ENCODE measurements around the gene SNAPC4.

The SNAPC4 gene

GRCh38 chr9:136372006-136372405 lies 28.0 kb downstream of the SNAPC4 start:
- DNase-seq, result no peak

- DNase-seq, result no peak
These were observed 28.5 kb downstream of the SNAPC4 start for GRCh38 chr9:136371533-136371880.

GRCh38 chr9:136370687-136371532 lies 29.1 kb downstream of the SNAPC4 start:
- DNase-seq, result no peak

DNA sequence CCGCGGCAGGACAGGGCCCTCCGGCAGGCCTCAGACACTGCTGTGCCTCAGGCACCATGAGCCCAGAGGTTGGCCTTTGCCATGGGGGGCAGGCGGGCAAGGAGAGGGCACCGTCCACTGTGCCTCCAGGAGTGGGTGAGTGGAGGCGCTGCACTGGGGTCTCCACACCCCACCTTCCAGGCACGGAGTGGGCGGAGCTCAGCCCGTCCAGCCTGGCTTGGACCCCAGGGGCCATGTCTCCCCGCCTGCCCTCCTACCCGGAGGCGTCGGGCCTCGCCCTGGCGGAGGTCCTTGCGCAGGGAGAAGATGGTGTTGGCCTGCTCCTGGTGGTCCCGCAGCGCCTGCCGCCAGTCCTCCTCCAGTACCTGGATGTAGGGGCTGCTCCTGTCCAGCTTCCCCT lies 29.9 kb downstream of the SNAPC4 start:
- DNase-seq, result no peak

DNA sequence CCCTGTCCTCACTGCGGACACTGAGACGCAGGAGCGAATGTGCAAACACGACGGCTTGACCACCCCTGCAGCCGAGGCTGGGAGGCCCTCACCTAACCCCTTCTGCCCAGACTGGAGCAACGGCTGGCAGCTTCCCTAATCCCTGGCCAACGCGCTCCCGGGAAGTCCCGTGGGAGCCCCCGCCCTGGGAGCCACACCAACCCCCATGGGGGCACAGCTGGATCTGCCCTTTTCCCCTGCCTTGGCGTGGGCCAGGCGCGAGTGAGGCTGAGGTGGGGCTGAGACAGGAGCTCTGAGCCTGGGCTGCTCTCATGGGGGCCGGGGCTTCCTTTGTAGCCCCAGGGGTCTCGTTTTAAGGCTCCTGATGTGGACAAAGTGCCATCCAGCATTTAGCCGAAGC lies 31.8 kb downstream of the SNAPC4 start:
- DNase-seq, result no peak

GRCh38 chr9:136367296-136368145 lies 32.4 kb downstream of the SNAPC4 start:
- DNase-seq, result no peak

GRCh38 chr9:136366826-136367225 lies 33.1 kb downstream of the SNAPC4 start:
- no peak for DNase-seq

- DNase-seq, result no peak
These were observed 34.2 kb downstream of the SNAPC4 start for GRCh38 chr9:136365775-136366222.

- no peak for DNase-seq
These were observed 34.8 kb downstream of the SNAPC4 start for GRCh38 chr9:136364942-136365774.

GRCh38 chr9:136363949-136364748 lies 35.8 kb downstream of the SNAPC4 start:
- no peak for DNase-seq

DNA sequence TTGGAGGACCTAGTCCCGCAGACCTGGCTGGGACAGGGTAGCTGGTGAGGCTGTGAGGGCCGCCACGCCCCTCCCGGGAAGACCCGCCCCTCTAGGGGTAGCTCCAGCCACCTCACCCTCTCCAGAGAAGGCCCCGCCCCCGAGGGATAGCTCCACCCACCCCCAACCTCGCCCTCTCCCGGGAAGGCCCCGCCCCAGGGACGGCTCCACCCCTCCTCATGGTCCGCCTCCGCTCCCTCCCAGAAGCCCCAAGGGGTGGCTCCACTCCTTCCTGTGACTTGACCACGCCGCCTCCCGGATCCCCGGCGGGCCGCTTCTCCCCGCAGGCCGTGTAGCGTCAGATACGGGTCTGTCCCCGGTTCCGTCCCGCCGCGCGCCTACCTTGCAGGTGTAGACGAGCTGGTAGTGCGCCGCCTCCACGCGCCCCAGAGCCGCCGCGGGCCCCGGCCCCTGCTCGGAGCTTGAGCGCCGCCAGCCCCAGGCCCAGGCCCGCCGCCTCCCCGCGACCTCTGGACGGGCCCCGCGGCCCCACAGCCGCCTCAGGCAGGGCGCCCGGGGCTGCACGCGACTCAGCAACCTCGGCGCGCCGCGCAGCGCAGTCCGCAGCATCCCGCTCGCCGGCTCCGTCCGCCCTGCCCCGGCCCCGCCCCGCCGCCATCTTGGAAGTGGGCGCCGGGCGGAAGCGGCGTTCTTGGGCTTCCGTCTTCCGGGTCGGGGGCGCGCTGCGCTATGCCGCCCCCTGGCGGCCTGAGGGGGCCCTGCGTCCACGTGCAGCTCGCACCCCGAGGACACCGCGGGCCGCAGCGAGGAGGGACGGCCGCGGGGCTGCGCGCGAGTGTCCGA lies 36.6 kb downstream of the SNAPC4 start, which contains the start of gene DNLZ:
Gene DNLZ (minus strand): TSS at position 639 of the 843 bp plus-strand sequence. CDS start 30 bp downstream, at position 609.
- DNase-seq, result peak; percentile 63

DNA sequence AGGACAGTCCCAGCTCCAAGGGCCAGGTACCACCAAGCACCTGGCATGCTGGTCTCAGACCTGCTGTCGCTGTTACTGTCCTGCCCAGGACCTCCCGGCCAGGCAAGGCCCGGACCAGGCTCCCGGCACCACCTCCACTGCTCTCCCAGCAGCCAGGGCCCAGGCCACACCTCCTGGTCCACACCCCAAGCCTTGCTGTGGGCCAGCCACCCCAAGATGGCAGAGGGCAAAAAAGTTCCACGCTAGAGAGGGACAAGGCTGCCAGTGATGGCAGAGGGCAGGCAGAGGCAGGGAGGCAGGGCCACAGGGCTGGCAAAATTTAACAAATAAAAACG lies 37.6 kb downstream of the SNAPC4 start:
- DNase-seq, result no peak

DNA sequence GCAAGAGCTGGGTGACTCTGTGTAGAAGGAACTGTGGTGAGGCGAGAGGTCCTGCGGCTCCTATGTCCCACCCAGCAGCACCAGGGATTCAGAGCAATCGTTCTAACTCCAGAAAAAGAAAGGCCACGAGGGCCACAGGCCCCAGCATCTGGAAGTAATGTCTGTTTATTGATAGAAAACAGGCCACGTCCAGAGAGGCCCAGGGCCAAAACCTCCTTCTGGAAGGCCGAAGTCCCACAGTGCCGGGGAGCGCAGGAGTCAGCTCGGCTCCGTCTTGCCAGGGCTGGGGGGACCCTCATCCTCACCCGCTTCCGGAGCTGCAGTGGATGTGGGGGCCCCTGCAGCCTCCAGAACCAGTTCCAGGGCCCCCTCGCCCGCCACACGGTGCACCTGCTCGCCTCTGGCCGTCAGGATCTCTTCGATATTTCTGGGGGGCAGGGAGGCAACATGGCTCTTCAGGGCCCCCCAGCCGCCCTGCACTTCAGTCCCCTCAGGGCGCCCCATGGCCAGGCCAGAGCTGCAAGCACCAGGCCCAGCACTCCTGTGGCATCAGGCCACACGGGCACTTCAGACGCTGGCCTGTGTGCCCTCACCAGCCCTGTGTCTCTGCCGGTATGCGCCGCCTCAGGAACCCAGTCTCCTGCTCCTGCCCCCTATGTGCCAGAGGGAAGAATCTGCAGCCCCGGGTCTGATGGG lies 38.1 kb downstream of the SNAPC4 start:
- no peak for DNase-seq

DNA sequence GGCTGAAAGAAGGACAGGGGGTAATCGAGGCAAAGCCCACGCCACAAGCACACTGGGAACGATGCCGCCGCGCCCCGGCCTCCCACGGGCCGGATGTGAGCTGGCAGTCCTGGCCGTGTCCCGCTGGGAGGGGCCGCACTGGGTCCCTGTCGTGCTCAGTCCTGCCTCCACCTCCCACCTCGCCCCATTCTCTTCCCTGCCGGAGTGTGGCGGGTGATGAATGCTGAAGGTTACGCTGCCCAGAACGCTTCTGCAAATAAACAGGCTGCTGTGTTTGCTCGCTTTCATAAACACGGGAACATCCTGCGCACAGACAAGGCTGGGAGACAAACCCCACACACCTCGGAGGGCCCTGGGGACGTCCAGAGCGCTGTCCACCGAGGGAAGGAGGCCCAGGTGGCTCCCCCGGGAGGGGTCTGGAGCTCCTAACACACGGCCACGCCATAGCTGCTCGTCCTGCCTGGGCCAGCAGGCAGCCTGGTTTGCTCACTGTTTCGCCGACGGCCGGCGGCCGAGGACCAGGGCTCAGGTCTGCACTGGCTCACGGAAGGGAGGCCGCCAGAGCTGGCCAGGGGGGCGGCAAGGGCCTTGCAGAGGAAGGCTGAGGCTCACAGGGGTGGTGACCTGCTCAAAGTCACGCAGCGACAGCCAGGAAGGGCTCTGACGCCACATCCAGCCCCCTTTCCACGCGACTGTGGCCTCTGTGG lies 38.8 kb downstream of the SNAPC4 start:
- DNase-seq, result no peak

DNA sequence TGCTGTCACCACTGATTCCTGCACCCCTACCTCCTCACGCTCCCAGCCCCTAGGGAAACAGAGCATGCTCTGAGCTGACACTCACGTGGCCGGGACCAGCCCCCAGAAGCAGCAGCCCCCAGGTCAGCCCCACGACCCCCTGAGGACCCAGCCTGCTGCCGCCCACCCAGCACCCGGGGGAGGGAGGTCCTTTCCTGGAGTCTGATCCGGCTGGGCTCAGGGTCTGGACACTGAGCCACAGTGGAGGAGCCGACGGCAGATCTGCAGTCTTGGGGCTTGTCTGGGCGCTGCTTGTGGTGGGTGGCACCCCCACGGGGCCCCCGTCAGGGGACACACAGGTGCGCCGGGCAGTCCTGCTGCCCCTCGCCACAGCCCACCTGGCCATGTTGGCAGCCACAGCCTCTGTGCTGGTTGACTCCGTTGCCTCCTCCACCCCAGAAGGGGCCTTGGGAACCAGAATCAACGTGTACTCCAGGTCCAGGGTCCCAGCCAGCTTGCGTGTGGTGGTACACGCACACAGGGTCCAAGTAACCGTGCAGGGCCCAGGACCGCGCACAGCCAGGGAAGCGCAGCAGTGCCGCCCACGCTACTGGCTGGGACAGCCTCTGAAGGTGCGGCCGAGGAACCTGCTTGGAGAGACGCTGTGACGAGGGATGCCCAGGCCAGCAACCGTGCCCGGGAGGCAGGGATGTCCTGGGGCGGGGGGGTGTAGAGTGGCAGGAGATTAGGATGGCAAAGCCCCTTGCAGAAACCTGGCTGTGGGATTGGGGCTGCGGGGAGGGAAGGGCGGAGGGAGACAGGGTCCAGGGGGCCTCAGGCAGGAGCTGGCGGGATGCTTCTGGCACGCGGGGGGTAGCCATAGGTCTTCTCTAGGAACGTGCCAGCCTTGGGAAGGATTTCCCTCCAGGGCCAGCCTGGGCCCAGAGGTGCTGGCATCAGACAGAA lies 39.9 kb downstream of the SNAPC4 start:
- DNase-seq, result no peak

DNA sequence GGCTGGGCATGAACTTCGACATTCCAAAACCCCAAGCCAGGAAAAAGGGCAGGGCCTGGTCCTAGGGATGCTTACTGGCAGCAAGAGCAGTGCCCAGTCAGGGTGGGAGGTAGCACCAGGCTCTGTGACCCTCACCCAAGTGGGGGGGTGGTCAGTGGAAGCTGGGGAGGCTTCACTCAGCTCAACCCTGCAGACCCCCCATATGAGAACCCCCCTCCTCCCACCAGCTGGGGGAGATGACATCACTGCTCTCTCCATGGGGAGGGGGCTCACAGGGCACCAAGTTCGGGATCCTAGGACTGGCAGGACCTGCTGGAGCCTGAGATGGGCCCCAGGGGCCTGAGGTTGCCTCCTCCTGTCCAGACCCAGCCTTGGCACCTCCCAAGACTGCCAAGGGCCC lies 41.1 kb downstream of the SNAPC4 start:
- no peak for DNase-seq

DNA sequence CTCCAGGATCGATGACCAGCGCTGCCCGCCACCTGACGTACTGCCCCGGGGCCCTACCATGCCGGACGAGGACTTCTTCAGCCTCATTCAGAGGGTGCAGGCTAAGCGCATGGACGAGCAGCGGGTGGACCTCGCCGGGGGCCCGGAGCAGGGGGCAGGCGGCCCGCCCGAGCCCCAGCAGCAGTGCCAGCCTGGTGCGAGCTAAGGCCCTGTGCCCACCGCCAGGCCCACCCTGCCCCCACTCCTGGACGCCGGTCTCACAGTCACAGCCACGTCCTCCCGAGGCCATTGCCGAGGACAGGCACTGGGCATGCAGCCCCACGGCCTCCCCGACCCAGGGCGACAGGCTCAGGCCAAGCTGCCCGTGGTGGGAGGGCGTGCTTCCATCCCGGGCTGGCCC lies 42.0 kb downstream of the SNAPC4 start:
- no peak for DNase-seq

DNA sequence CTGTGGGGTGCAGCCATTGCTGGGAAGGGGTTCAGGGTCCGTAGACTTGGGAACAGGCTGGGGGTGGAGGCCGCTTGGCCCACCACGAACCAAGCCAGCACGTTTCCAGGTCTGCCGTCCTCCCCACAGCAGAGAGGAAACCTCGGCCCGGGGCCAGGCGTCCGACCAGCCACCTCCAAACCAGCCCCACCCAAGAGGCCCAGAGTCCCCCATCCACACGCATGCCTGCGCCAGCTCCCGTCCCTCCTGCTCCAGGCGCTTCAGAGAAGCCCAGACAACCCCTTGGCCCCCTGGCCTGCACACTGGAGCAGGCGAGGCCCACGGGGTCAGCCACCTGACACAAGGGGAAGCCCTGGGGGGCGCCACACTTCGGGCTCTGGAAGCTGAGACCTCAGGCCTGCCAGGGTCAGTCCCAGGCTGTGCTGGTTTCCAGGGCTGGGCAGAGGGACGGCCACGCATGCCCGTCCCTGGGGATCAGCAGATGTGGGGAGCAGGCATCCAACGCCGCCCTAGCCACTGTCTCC lies 42.7 kb downstream of the SNAPC4 start:
- DNase-seq, result no peak

Measured in NCI-H446 treated with DMSO at 0.1 percent for 48 hours (cell line).